ENCODE results near the gene MAGEA11.

DNA sequence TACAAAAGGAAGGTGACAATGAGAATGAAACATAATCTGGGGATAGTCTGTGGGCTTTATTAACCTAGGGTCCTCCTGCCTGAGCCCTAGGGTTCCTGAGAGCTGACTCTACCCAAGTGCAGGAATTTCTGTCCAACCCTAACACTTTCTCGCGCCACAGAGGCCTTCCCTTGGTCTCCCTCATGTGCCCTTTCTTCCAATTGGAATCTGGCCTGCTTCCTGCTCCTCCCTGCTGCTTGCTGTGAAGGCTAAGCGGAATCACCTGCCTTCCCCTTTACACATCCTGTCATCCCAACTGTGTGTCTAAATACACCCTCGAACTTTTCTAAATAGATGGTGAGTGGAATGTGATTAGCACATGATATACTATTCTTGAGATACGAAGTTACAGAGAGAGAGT lies 5.9 kb downstream of the MAGEA11 start:
- TF ChIP-seq, protein P1, sequence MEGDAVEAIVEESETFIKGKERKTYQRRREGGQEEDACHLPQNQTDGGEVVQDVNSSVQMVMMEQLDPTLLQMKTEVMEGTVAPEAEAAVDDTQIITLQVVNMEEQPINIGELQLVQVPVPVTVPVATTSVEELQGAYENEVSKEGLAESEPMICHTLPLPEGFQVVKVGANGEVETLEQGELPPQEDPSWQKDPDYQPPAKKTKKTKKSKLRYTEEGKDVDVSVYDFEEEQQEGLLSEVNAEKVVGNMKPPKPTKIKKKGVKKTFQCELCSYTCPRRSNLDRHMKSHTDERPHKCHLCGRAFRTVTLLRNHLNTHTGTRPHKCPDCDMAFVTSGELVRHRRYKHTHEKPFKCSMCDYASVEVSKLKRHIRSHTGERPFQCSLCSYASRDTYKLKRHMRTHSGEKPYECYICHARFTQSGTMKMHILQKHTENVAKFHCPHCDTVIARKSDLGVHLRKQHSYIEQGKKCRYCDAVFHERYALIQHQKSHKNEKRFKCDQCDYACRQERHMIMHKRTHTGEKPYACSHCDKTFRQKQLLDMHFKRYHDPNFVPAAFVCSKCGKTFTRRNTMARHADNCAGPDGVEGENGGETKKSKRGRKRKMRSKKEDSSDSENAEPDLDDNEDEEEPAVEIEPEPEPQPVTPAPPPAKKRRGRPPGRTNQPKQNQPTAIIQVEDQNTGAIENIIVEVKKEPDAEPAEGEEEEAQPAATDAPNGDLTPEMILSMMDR (IDR thresholded peaks at IDR 0.05; ENCODE audit: control extremely low read depth in 1 of 3, insufficient read depth in 1 of 3, low read depth in 1 of 3, low read length in 3 of 3): no peak
- no peak for TF ChIP-seq POLR2AphosphoS5 (IDR thresholded peaks at IDR 0.05; ENCODE audit: low read depth, low read length)
- no peak for TF ChIP-seq POLR2A (IDR thresholded peaks at IDR 0.05; ENCODE audit: control extremely low read depth in 1 of 2, low read depth in 2 of 2, low read length in 2 of 2)
- TF ChIP-seq BACH1 (IDR thresholded peaks at IDR 0.05; ENCODE audit: low read length): no peak
- TF ChIP-seq, protein P2, sequence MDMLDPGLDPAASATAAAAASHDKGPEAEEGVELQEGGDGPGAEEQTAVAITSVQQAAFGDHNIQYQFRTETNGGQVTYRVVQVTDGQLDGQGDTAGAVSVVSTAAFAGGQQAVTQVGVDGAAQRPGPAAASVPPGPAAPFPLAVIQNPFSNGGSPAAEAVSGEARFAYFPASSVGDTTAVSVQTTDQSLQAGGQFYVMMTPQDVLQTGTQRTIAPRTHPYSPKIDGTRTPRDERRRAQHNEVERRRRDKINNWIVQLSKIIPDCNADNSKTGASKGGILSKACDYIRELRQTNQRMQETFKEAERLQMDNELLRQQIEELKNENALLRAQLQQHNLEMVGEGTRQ (IDR thresholded peaks at IDR 0.05; ENCODE audit: low read length): no peak
- TF ChIP-seq, protein P3, sequence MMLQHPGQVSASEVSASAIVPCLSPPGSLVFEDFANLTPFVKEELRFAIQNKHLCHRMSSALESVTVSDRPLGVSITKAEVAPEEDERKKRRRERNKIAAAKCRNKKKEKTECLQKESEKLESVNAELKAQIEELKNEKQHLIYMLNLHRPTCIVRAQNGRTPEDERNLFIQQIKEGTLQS (IDR thresholded peaks at IDR 0.05; ENCODE audit: insufficient read depth, low read depth, low read length): no peak
- TF ChIP-seq RFX5 (IDR thresholded peaks at IDR 0.05; ENCODE audit: borderline replicate concordance, low read depth, low read length): no peak
